ENCODE data around the gene CDKAL1.
"Not testable (repeated sequence)": the region's sequence is repeated elsewhere in the genome, so short reads cannot be mapped to it uniquely, and the experiment has no call there.

CDKAL1 gene
- long read RNA-seq, donor 1, partial matches to known transcripts = 0 of 2 reads
- long read RNA-seq, donor 1, other reads (novel, unspliced or antisense) = 0 of 2 reads
- long read RNA-seq, donor 2 = 0 reads
- long read RNA-seq, donor 3 = 0 reads
- long read RNA-seq, donor 4, partial matches to known transcripts = 0 of 1 reads
- long read RNA-seq, donor 4, other reads (novel, unspliced or antisense) = 0 of 1 reads
- long read RNA-seq, donor 5, partial matches to known transcripts = 6 of 8 reads
- long read RNA-seq, donor 5, other reads (novel, unspliced or antisense) = 0 of 8 reads
- long read RNA-seq, donor 6, partial matches to known transcripts = 13 of 16 reads
- long read RNA-seq, donor 6, other reads (novel, unspliced or antisense) = 0 of 16 reads
- long read RNA-seq, donor 7, partial matches to known transcripts = 0 of 4 reads
- long read RNA-seq, donor 7, other reads (novel, unspliced or antisense) = 0 of 4 reads
- long read RNA-seq, donor 8 = 0 reads

DNA sequence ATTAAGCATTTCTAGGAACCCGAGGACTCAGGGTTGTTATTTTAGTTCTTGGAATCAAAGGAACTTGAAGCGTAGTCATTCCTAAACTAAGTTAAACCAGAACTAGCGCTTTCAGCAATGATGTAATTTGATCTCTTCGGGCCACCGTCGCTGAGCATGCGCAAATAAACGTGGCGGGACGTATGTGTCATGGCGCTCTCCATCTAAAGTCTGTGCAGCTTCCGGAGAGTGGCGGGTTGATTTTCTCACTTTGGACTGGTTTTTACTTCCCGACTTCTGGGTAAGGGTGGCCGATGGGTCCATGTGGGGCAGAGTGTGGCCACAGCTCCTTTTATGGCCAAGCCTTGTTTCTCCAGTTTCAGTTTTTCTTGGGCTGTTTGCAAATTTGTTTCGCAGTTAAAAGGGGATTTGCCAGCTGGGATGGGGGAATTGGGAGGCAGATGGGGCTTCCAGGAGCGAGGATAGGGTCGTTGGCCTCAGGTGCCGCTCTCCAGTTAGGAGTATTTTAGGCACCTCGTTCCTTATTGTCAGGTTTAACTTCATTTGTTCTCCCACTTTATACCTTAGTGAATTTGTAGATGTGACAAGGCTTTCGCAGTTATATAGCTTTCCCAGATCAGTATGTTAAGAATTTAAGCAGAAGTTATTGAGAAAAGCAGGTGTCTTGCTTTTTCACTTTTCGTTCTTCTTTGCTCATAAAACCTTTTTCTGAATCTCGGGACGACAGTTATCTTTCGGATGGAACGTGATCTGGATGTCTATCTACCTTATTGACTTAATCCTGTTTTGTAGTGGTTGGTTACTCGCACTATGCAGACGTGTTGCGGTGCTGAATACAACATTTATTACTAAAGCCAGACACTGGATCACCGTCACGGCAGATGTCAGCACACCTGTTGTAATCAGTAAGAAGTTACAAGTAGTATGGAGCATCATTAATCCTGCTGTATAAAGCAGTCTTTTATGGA is at the start of gene CDKAL1:
TSS of gene CDKAL1 (plus strand) at position 163 of the 968 bp plus-strand sequence. CDS start 11,894 bp downstream, outside the sequence.
- DNase-seq = peak; percentile 83

DNA sequence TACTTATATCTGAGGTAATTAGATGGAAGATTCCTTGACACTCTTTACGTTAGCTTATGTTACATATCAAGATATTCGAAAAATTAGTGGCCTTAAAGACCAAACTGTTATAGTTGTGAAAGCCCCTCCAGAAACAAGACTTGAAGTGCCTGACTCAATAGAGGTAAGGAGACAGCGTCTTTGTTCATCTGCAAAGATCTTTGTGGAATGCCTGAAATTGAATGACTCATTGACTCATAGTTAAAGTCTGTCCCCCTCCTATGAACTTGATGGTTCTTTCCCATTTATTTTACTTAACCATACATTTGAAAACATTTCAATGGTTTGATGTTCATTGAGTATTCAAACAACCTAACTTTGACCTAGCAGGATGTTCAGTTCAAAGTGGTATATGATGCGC is 47.6 kb upstream of the CDKAL1 start:
- no peak for DNase-seq

- DNase-seq = no peak
These were observed 46.4 kb upstream of the CDKAL1 start for GRCh38 chr6:20487669-20488375.

- no peak for DNase-seq
These were observed 43.7 kb upstream of the CDKAL1 start for GRCh38 chr6:20490591-20490990.

GRCh38 chr6:20492099-20492498 is 42.2 kb upstream of the CDKAL1 start:
- no peak for DNase-seq

- DNase-seq = no peak
These were observed 36.8 kb upstream of the CDKAL1 start for GRCh38 chr6:20497216-20498040.

GRCh38 chr6:20498041-20498385 is 36.2 kb upstream of the CDKAL1 start:
- DNase-seq = no peak

GRCh38 chr6:20509212-20509611 is 25.0 kb upstream of the CDKAL1 start:
- no peak for DNase-seq

DNA sequence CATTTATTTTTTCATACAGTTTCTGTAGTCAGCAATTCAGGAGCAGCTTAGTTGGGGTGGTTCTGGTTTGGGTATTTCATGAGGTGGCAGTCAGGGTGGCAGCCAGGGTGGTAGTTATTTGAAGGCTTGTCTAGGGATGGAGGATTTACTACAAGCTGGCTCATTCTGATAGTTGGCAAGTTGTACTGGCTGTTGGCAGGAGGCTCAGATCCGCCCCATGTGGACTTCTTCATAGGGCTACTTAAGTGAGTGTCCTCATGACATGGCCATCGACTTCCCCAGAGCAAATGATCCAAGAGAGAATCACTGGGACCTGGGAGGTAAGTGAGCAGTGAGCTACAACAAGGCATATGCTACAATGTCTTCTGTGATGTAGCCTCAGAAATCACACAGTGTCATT is 22.4 kb upstream of the CDKAL1 start:
- DNase-seq = no peak

DNA sequence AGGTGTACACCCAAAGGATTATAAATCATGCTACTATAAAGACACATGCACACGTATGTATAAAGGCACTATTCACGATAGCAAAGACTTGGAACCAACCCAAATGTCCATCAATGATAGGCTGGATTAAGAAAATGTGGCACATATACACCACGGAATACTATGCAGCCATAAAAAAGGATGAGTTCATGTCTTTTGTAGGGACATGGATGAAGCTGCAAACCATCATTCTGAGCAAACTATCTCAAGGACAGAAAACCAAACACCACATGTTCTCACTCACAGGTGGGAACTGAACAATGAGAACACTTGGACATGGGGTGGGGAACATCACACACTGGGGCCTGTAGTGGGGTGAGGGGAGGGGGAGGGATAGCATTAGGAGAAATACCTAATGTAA is 9.0 kb upstream of the CDKAL1 start:
- DNase-seq = not testable (repeated sequence)

GRCh38 chr6:20529086-20529448 is 5.2 kb upstream of the CDKAL1 start:
- peak; percentile 21 for DNase-seq

DNA sequence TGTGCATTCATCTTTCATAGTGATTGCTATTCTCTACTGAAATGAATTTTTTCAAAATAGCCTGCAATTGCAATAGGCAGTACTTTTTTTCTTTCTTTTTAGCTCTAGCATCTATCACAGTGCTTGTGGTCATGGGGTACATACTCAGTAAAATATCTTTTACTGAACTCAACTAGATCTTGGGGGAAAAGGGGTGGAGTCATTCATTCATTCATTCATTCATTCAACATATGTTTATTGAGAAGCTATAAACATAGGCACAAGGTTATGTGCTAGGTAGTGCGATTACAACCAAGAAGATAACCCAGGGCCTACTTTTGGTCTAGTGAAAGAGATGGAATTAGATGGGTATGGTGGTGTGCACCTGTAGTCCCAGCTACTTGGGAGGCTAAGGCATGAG is 1.4 kb upstream of the CDKAL1 start:
- no peak for DNase-seq

- DNase-seq = peak; percentile 17
These were observed 437 bp upstream of the CDKAL1 start for GRCh38 chr6:20533746-20534294.

- DNase-seq = no peak
These were observed 3.9 kb downstream of the CDKAL1 start for GRCh38 chr6:20538131-20538662.

DNA sequence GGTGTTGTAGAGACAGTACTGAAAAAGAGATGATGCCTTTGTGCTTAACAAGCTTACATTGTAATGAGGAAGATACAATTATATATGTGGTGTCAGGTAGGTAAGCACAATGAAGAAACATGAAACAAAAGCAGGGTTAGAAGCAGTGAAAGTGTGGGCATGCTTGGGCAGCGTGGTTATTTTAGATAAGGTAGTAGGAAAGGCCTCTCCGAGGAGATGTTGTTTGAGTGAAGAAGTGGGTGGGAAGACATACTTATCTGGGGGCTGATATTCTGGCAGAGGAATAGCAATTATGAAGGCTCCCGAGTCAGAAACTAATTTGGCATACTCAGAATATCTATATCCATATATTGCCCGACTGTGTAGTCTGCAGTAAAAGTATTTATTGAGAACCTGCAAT is 4.7 kb downstream of the CDKAL1 start:
- DNase-seq = no peak

- no peak for DNase-seq
These were observed 5.1 kb downstream of the CDKAL1 start for GRCh38 chr6:20539387-20539786.

DNA sequence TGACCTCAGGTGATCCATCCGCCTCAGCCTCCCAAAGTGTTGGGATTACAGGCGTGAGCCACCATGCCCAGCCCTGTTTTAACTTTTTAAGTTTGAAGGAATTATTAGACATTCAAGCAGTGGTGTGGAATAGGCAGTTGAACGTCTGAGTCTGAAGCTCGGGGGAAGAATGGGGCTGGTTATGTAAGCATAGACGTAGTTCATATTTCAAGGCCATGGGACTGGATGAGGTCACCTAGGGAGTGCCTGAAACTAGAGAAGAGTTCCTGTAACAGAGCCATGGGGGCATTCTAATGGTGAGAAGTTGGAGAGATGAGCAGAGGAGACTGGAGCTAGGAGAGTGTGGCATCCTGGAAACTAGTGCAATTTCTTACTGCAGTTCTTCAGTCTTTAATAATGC is 6.4 kb downstream of the CDKAL1 start:
- no peak for DNase-seq

GRCh38 chr6:20541382-20541781 is 7.1 kb downstream of the CDKAL1 start:
- no peak for DNase-seq

GRCh38 chr6:20542927-20543602 is 8.8 kb downstream of the CDKAL1 start:
- no peak for DNase-seq

- DNase-seq = no peak
These were observed 14.0 kb downstream of the CDKAL1 start for GRCh38 chr6:20548264-20548663.

Data from right kidney (tissue), 9 donors.